H1 (cell line): ENCODE data around the gene S100A8. TPM values are rescaled to one million over a fixed set of nuclear protein-coding genes. Genes with fewer than 3 reads are reported as not detected.

ENCODE experiments used
- CTCF ChIA-PET: fragments of 300-600 bp; sonication (Branson Sonifier 250); formaldehyde crosslinking; loops from one replicate; lab custom pipeline; 2021; ENCODE audit not compliant: partially characterized antibody; lab: Charles Lee
- POLR2A ChIA-PET: fragments of 300-600 bp; sonication (Branson Sonifier 250); formaldehyde crosslinking; loops from one replicate; lab custom pipeline; 2021; ENCODE audit warnings: inconsistent platforms; ENCODE audit not compliant: partially characterized antibody; lab: Charles Lee
- DNase-seq, 2 experiments: peaks; one replicate each; pipeline versions ENCODE4 v3.0.0 to v3.0.0-alpha.2; 2010 to 2022; ENCODE audit warnings: low spot score in 2 of 2, low read depth in 1 of 2, mixed read lengths in 1 of 2
- FAIRE-seq: peaks from 2 replicates; lab custom pipeline; 2011; peaks lifted over from hg19 to GRCh38; lab: Jason Lieb, UNC
- H2AFZ ChIP-seq: 2 replicates; pipeline ENCODE4 v1.8.1; 2012; ENCODE audit warnings: low read length, inconsistent platforms
- H2AK5ac ChIP-seq: 2 replicates; pipeline ENCODE4 v1.6.1; 2013; ENCODE audit warnings: low read depth, low read length
- H2BK120ac ChIP-seq: replicated peaks from 2 replicates; pipeline ENCODE3; 2013; ENCODE audit warnings: low read depth, low read length, inconsistent platforms
- H2BK12ac ChIP-seq: 2 replicates; pipeline ENCODE4 v1.6.1; 2013; ENCODE audit warnings: low read depth, low read length
- H2BK15ac ChIP-seq: 2 replicates; pipeline ENCODE4 v1.6.1; 2013; ENCODE audit warnings: low read length
- H2BK20ac ChIP-seq: 2 replicates; pipeline ENCODE4 v1.6.1; 2013; ENCODE audit warnings: low read length
- H2BK5ac ChIP-seq: 2 replicates; pipeline ENCODE4 v1.6.1; 2013; ENCODE audit warnings: low read depth, low read length
- H3K14ac ChIP-seq: 2 replicates; pipeline ENCODE4 v1.6.1; 2013; ENCODE audit warnings: inconsistent platforms; ENCODE audit not compliant: insufficient read length
- H3K18ac ChIP-seq: 2 replicates; pipeline ENCODE4 v1.6.1; 2013; ENCODE audit warnings: low read length; ENCODE audit errors: extremely low read depth
- H3K23ac ChIP-seq: 2 replicates; pipeline ENCODE4 v1.6.1; 2013; ENCODE audit warnings: inconsistent platforms; ENCODE audit not compliant: insufficient read length
- H3K23me2 ChIP-seq: 2 replicates; pipeline ENCODE4 v1.6.1; 2013; ENCODE audit warnings: low read depth, low read length
- H3K27ac ChIP-seq: 2 replicates; pipeline ENCODE4 v1.6.1; 2011; ENCODE audit warnings: low read depth, low read length, inconsistent platforms
- H3K27me3 ChIP-seq, 4 experiments: replicated peaks in 1 of 4; 1 replicate in 1 of 4; 2 replicates in 3 of 4; pipeline versions ENCODE4 v1.6.1 to v1.8.1; 2011 to 2013; ENCODE audit warnings: low read length in 3 of 4, mild to moderate bottlenecking in 3 of 4, inconsistent platforms in 2 of 4, mixed read lengths in 2 of 4, moderate library complexity in 1 of 4; ENCODE audit not compliant: control insufficient read depth in 3 of 4, insufficient read depth in 3 of 4; ENCODE audit errors: extremely low read depth in 1 of 4
- H3K36me3 ChIP-seq, 4 experiments: 2 replicates each; pipeline versions ENCODE4 v1.6.1 to v1.8.1; 2011 to 2013; ENCODE audit warnings: mild to moderate bottlenecking in 4 of 4, low read length in 3 of 4, moderate library complexity in 2 of 4, control low read depth in 1 of 4, inconsistent platforms in 1 of 4; ENCODE audit not compliant: insufficient read depth in 4 of 4, control insufficient read depth in 2 of 4
- H3K4ac ChIP-seq: replicated peaks from 2 replicates; pipeline ENCODE3; 2013; ENCODE audit warnings: low read length, low read depth, mixed read lengths, inconsistent platforms; ENCODE audit not compliant: insufficient read length
- H3K4me1 ChIP-seq, 4 experiments: replicated peaks in 1 of 4; 1 replicate in 1 of 4; 2 replicates in 3 of 4; pipeline versions ENCODE4 v1.6.1 to v1.8.1; 2011 to 2013; ENCODE audit warnings: low read length in 3 of 4, inconsistent platforms in 2 of 4, mixed read lengths in 1 of 4; ENCODE audit not compliant: insufficient read depth in 4 of 4, control insufficient read depth in 3 of 4
- H3K4me2 ChIP-seq, 2 experiments: 2 replicates each; pipeline versions ENCODE4 v1.6.1 to v1.8.1; 2011 to 2013; ENCODE audit warnings: low read depth in 2 of 2, low read length in 2 of 2, control low read depth in 1 of 2, inconsistent platforms in 1 of 2, mild to moderate bottlenecking in 1 of 2; ENCODE audit not compliant: insufficient read depth in 1 of 2
- H3K4me3 ChIP-seq, 4 experiments: fragments of 200-600, 300-600 bp in 1 of 4; sonication (generic), shearing (Covaris generic), sonication (Bioruptor Twin) in 1 of 4; 2 replicates each; pipeline versions ENCODE4 v1.5.1 to v1.8.1; 2011 to 2016; ENCODE audit warnings: low read length in 4 of 4, low read depth in 3 of 4, control low read depth in 2 of 4, inconsistent platforms in 2 of 4, mild to moderate bottlenecking in 2 of 4, mixed read lengths in 1 of 4, moderate library complexity in 1 of 4; ENCODE audit not compliant: insufficient read depth in 2 of 4; ENCODE audit errors: extremely low read depth in 1 of 4
- H3K56ac ChIP-seq: replicated peaks from 2 replicates; pipeline ENCODE3; 2013; ENCODE audit warnings: low read depth, mild to moderate bottlenecking, mixed read lengths, low read length, inconsistent platforms; ENCODE audit not compliant: insufficient read length
- H3K79me1 ChIP-seq: 2 replicates; pipeline ENCODE4 v1.6.1; 2013; ENCODE audit warnings: low read depth, low read length, control low read depth
- H3K79me2 ChIP-seq, 2 experiments: 2 replicates each; pipeline versions ENCODE4 v1.6.1 to v1.8.1; 2012 to 2013; ENCODE audit warnings: low read length in 2 of 2, mild to moderate bottlenecking in 2 of 2, inconsistent platforms in 1 of 2; ENCODE audit not compliant: insufficient read depth in 2 of 2, control insufficient read depth in 1 of 2
- H3K9ac ChIP-seq, 4 experiments: replicated peaks in 1 of 4; 1 replicate in 1 of 4; 2 replicates in 3 of 4; pipeline versions ENCODE4 v1.6.1 to v1.8.1; 2011 to 2013; ENCODE audit warnings: low read depth in 3 of 4, low read length in 3 of 4, control low read depth in 2 of 4, mild to moderate bottlenecking in 2 of 4, moderate library complexity in 2 of 4, inconsistent platforms in 1 of 4; ENCODE audit errors: extremely low read depth in 1 of 4
- H3K9me3 ChIP-seq, 2 experiments: 2 replicates each; pipeline versions ENCODE4 v1.6.1 to v1.8.1; 2012 to 2013; ENCODE audit warnings: mild to moderate bottlenecking in 2 of 2, moderate library complexity in 2 of 2, control low read depth in 1 of 2, inconsistent platforms in 1 of 2, low read depth in 1 of 2, low read length in 1 of 2, mixed read lengths in 1 of 2; ENCODE audit not compliant: insufficient read depth in 2 of 2
- H4K20me1 ChIP-seq, 2 experiments: replicated peaks in 1 of 2; 2 replicates each; pipeline versions ENCODE3 to v1.8.1; 2011 to 2013; ENCODE audit warnings: inconsistent platforms in 2 of 2, low read length in 2 of 2, mild to moderate bottlenecking in 1 of 2; ENCODE audit not compliant: insufficient read depth in 2 of 2, control insufficient read depth in 1 of 2
- H4K5ac ChIP-seq: 2 replicates; pipeline ENCODE4 v1.6.1; 2013; ENCODE audit warnings: low read length, low read depth, mixed read lengths, inconsistent platforms; ENCODE audit not compliant: insufficient read length
- H4K8ac ChIP-seq: 2 replicates; pipeline ENCODE4 v1.8.0; 2013; ENCODE audit warnings: mild to moderate bottlenecking, moderate library complexity, low read length, inconsistent platforms; ENCODE audit not compliant: insufficient read depth; ENCODE audit errors: extremely low read depth
- H4K91ac ChIP-seq: replicated peaks from 2 replicates; pipeline ENCODE3; 2013; ENCODE audit warnings: low read length, mixed read lengths, inconsistent platforms; ENCODE audit not compliant: insufficient read length
- BCL11A ChIP-seq, 2 experiments: IDR thresholded peaks; one replicate each; pipeline ENCODE4 v1.6.1; 2011; ENCODE audit warnings: low read depth in 2 of 2, low read length in 2 of 2, mild to moderate bottlenecking in 2 of 2
- CBX8 ChIP-seq: fragments of 300-800, 300-1000 bp; sonication (generic); IDR thresholded peaks from 2 replicates; pipeline ENCODE4 v1.7.1; 2016; ENCODE audit warnings: low read depth, low read length, borderline replicate concordance
- EZH2 ChIP-seq: fragments of 200-600 bp; sonication (generic); IDR thresholded peaks from 2 replicates; pipeline ENCODE4 v1.7.1; 2012; ENCODE audit warnings: low read depth, mild to moderate bottlenecking, moderate library complexity, low read length, inconsistent platforms; ENCODE audit not compliant: severe bottlenecking
- HDAC2 ChIP-seq, 2 experiments: fragments of 300-600 bp in 1 of 2; sonication (generic) in 1 of 2; IDR thresholded peaks; 2 replicates each; pipeline ENCODE4 v1.6.1; 2011 to 2012; ENCODE audit warnings: low read depth in 2 of 2, low read length in 2 of 2, mild to moderate bottlenecking in 2 of 2, moderate library complexity in 2 of 2, borderline replicate concordance in 1 of 2, inconsistent platforms in 1 of 2
- JUN ChIP-seq: IDR thresholded peaks from 2 replicates; pipeline ENCODE4 v1.6.1; 2011; ENCODE audit warnings: low read depth, mild to moderate bottlenecking, improper control_type of control experiment, low read length
- KDM1A ChIP-seq: fragments of 200-600, 300-600 bp; sonication (generic); IDR thresholded peaks from 2 replicates; pipeline ENCODE4 v1.7.1; 2016; ENCODE audit warnings: mild to moderate bottlenecking, low read length, borderline replicate concordance
- MAFK ChIP-seq: IDR thresholded peaks from 2 replicates; pipeline ENCODE4 v1.6.1; 2012; ENCODE audit warnings: low read depth, mild to moderate bottlenecking, improper control_type of control experiment, low read length
- POLR2A ChIP-seq, 2 experiments: IDR thresholded peaks; 1 replicate in 1 of 2; 2 replicates in 1 of 2; pipeline ENCODE4 v1.6.1; 2011; ENCODE audit warnings: low read depth in 2 of 2, low read length in 2 of 2, mild to moderate bottlenecking in 2 of 2; ENCODE audit errors: control extremely low read depth in 1 of 2
- POLR2AphosphoS5 ChIP-seq: IDR thresholded peaks from 2 replicates; pipeline ENCODE4 v1.6.1; 2011; ENCODE audit warnings: low read depth, low read length
- WGBS, 2 experiments: shearing (Covaris generic) in 1 of 2; methylation state at CpG; one replicate each; pipeline versions ENCODE4 v1.1.6 to v1.1.7; 2013 to 2015; ENCODE audit warnings: low lambda C conversion rate in 2 of 2, mixed read lengths in 2 of 2, inconsistent platforms in 1 of 2, low coverage in 1 of 2, missing lambda C conversion rate in 1 of 2; ENCODE audit not compliant: insufficient replicate concordance in 2 of 2, insufficient coverage in 1 of 2, insufficient read length in 1 of 2; ENCODE audit errors: extremely low coverage in 1 of 2, missing lambda C conversion rate in 1 of 2; 5-methylcytosine and 5-hydroxymethylcytosine counted together
- polyA plus RNA-seq, 7 experiments: library from polyadenylated mRNA; depleted of rRNA in 3 of 7; stranded (reverse) in 5 of 7; unstranded in 2 of 7; fragments of >200 nt in 5 of 7; fragments of 200-250 nt in 2 of 7; gene quantifications; 1 replicate in 5 of 7; 2 replicates in 1 of 7; 4 replicates in 1 of 7; pipeline versions ENCODE4 v1.2.1 to v1.2.3, GENCODE V29; 2011 to 2013; ENCODE audit warnings: missing spikeins in 2 of 7, mixed read lengths in 2 of 7
- total RNA-seq: library from RNA; stranded (reverse); fragmentation: NEBNext Ultra II Directional; extraction: Animal tissue kit (Norgen Biotek cat#: 25700); gene quantifications from 2 replicates; pipeline ENCODE4 v1.2.1, GENCODE V29; 2021

The S100A8 gene
- total and polyA plus RNA-seq, 2 of the 8 experiments (the other 6 are each of a cell fraction or from before 2014, with no cell fraction given), result not detected

DNA sequence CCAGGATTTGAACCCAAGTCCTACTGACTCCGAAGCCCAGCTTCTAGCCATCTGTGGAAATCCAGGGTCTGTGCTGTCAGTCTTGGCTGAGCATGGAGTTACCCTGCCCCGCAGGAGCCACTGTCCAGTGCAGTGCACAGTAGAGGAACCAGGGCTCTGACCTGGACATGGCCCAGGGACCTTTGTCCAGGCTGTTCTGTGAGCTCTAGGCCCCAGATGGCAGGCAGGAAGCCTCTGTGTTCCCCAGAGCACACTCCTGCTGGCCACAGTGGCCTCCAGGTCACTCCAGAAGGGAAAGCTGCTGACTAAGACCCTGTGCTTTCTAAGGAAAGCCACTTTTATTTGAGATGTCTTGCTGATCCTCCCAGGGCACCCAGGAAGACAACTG lies 39.3 kb upstream of the S100A8 start:
- Histone ChIP-seq H2BK15ac (no peak overlapping the region), H3K79me2 (no peaks in the 10 kb centered on the region), H3K4me2 (no peak overlapping the region), H3K4ac (no peak overlapping the region), H3K23me2 (no peaks in the 10 kb centered on the region; the same call in 1 of the 2 replicates), H4K91ac (no peak overlapping the region), H2BK12ac (no peak overlapping the region), H3K9me3 (no peaks in the 10 kb centered on the region), H3K4me3 (no peak overlapping the region), H4K8ac (no peak overlapping the region), H4K20me1 (peaks cover 0 to 7% of the 10 kb centered on the region in 2 experiments), H3K27ac (no peak overlapping the region), H3K9ac (no peak overlapping the region), H3K56ac (no peak overlapping the region), H3K36me3 (no peaks in the 10 kb centered on the region), H2AK5ac (no peak overlapping the region), H4K5ac (no peak overlapping the region), H2BK20ac (no peak overlapping the region), H3K23ac (no peak overlapping the region), H3K18ac (no peak overlapping the region), H2BK5ac (no peak overlapping the region), H2AFZ (no peak overlapping the region), H3K4me1 (no peaks in the 10 kb centered on the region; a peak in 2 of 7 replicates), H3K14ac (no peak overlapping the region), H3K79me1 (no peaks in the 10 kb centered on the region), H3K27me3 (no peaks in the 10 kb centered on the region), H2BK120ac (no peak overlapping the region)
- ChIA-PET CTCF (interaction anchor here (0.6 to 3.0 kb wide), 14 partner anchors 9 to 138 kb away, joined by 3 to 19 read pairs (median 4); no protein-coding TSS in a partner anchor), POLR2A (no interaction called here)
- WGBS, 2 experiments, result 82% methylated on average over 2 of the region's 2 CpGs; no CpG with 5 or more reads in 1 of the 2 experiments
- FAIRE-seq (no peak), DNase-seq (peak in 1 of 2 experiments; percentile 30)
- TF ChIP-seq POLR2AphosphoS5 (no peak), CBX8 (no peak), BCL11A (IDR thresholded peaks at IDR 0.05; ENCODE audit: low read depth in 2 of 2, low read length in 2 of 2) (no peak), JUN (no peak), MAFK (no peak), EZH2 (no peak), POLR2A (IDR thresholded peaks at IDR 0.05; ENCODE audit: control extremely low read depth in 1 of 2, low read depth in 2 of 2, low read length in 2 of 2) (no peak), HDAC2 (IDR thresholded peaks at IDR 0.05; ENCODE audit: borderline replicate concordance in 1 of 2, low read depth in 2 of 2, low read length in 2 of 2) (no peak), KDM1A (no peak)
